AG20443 (cell line): Measurements from ENCODE around the gene RCAN1.
"Not testable (repeated sequence)": the region's sequence is repeated elsewhere in the genome, so short reads cannot be mapped to it uniquely, and the experiment has no call there.

Source experiments
- DNase-seq: peaks from one replicate; pipeline ENCODE4 v3.0.0; 2012; ENCODE audit warnings: low spot score, mixed read lengths

RCAN1 gene

GRCh38 chr21:34514576-34515115 lies 100.3 kb downstream of the RCAN1 start:
- no peak for DNase-seq

GRCh38 chr21:34513129-34513675 lies 101.7 kb downstream of the RCAN1 start:
- no peak for DNase-seq

GRCh38 chr21:34511787-34512455 lies 103.0 kb downstream of the RCAN1 start, which contains the start of gene KCNE1:
Gene KCNE1, minus strand, starts transcription at chr21:34512210. Its CDS starts 62,576 bp downstream, at chr21:34449634.
- DNase-seq, result peak; percentile 42

GRCh38 chr21:34511181-34511580 lies 103.7 kb downstream of the RCAN1 start:
- peak; percentile 60 for DNase-seq

DNA sequence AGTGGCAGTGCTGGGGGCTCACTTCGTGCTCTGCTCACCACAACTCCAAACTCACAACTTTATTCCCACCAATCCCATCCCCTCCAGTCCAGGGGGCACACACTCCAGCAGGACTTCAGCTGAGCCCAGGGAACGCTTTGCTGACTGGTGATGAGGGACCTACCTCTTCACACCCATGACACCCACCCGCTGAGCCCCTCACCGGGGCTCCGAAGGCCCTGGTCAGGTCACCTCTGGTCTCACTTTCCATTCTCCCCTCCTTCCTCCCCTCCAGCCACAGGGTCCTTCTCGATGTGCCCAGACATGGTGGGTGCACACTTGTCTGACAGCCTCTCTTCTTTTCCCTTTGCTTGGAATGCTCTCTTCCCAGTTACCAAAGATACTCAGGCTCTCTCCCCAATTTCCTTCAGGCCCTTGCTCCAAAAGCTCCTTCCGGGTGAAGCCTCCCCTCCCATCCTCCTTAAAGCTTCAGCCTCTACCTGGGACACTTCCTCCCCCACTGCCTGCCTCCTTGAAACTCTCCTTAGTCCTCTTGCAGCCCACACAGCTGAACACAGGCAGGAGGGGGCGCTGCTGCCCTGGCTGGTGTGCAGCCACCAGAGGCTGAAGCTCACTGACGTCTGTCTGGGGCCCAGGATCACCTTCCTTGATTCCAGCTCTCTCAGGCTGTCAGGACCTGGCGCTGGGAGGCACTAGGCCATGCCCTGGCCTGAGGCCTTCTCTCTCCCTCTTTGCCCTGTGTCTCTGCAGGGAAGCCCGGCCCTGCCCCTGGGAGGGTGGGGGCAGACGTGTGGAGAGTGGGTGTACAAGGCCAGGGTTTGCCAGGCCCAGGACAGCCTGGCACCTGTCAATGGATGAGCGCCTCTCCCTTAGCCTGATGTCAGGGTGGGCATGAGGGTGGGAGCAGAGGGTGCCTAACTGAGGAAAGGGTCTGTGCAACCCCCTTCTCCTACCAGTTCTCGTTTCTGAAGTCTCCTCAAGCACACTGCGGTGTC lies 104.5 kb downstream of the RCAN1 start:
- peak; percentile 87 for DNase-seq

- DNase-seq, result no peak
Measured at GRCh38 chr21:34509151-34509550, 105.8 kb downstream of the RCAN1 start.

DNA sequence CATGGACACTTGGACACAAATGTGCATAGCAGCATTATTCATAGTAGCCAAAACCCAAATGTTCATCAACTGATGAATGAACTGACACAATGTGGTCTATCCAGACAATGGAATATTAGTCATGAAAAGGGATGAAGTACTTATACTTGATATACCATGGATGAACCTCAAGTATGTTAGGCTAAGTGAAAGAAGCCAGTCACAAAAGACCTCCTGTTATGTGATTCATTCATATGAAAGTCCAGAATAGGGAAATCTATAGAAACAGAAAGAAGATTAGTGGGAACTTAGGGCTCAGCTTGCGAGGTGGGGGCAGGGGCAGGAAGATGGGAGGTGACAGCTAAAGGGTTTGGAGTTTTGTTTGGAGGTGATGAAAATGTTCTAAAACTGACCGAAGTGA lies 110.3 kb downstream of the RCAN1 start:
- no peak for DNase-seq

DNA sequence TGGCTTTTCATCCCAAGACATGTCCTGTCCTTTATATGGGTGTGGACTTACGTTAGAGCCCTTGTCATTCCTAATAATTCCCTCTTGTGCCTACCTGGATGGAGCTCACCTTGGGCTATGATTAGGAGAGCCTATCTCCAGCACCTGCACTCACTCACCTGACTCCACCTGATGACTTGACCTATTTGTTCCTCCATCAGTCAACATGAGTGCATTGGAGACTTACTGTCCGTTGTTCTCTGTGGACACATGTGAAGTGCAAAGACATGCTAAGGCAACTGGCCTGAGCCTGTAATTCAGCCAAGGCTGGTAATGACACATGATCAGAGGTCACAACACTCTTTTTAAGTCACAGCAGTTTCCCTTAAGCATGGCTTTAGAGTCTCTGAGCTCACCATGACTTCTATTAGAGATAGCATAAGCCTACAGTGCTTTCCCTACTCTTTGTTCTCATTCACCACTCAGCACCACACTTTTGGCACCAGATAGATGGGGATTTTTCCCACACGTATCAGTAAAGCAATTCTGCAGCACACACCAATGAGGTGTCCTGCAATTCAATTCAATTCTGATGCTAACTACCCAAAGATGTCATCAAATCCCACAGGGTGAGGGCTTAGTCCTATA lies 112.3 kb downstream of the RCAN1 start:
- DNase-seq, result no peak

GRCh38 chr21:34501716-34502115 lies 113.2 kb downstream of the RCAN1 start:
- DNase-seq, result no peak

DNA sequence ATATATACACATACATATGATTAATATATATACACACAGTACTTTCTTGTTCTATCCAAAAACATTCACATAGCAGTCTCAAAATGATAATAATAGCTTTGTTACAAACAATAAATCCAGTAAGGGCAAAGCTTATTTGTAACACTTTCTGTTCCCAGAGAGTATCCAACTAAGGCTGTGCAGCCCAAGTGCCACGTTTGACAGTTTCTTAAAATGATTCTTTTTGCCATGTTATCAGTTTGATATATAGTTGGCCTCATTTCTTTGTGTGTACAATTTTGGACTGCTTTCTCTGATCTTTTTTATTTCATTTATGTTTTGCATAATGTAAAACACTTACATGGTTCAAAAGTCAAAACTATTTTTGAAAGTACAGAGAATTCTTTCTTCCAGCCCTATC lies 114.7 kb downstream of the RCAN1 start:
- DNase-seq, result no peak

GRCh38 chr21:34499116-34499515 lies 115.8 kb downstream of the RCAN1 start:
- DNase-seq, result no peak

GRCh38 chr21:34498623-34499022 lies 116.3 kb downstream of the RCAN1 start:
- DNase-seq, result no peak

- DNase-seq, result not testable (repeated sequence)
Measured at GRCh38 chr21:34483854-34484253, 131.1 kb downstream of the RCAN1 start.

- DNase-seq, result not testable (repeated sequence)
Measured at GRCh38 chr21:34483435-34483834, 131.5 kb downstream of the RCAN1 start.

GRCh38 chr21:34467333-34467732 lies 147.6 kb downstream of the RCAN1 start:
- not testable (repeated sequence) for DNase-seq
